Measurements from ENCODE around the gene CCDC63. TPM values are rescaled to one million over a fixed set of nuclear protein-coding genes. Genes with fewer than 3 reads are reported as not detected.

Gene CCDC63
- total and polyA plus RNA-seq, 4 donors = not detected

GRCh38 chr12:110907583-110907982 lies 60.8 kb downstream of the CCDC63 start:
- Histone ChIP-seq H3K27ac (ENCODE audit: low read depth in 1 of 2, low read length in 1 of 2) (no peak overlapping the region), H3K27me3 (ENCODE audit: control insufficient read depth in 3 of 3, insufficient read depth in 3 of 3, low read length in 2 of 3) (peaks cover 0 to 5% (median 2%) of the 10 kb centered on the region in 3 donors), H3K9ac (ENCODE audit: insufficient read depth in 1 of 2, low read length in 2 of 2) (no peak overlapping the region), H3K4me1 (ENCODE audit: control insufficient read depth in 5 of 5, insufficient read depth in 5 of 5, low read length in 5 of 5) (no peaks in the 10 kb centered on the region), H3K36me3 (ENCODE audit: control insufficient read depth in 4 of 4, insufficient read depth in 4 of 4, low read length in 4 of 4) (no peaks in the 10 kb centered on the region), H3K9me3 (ENCODE audit: control insufficient read depth in 4 of 4, insufficient read depth in 3 of 4, low read length in 3 of 4) (peaks cover 0 to 4% (median 0%) of the 10 kb centered on the region in 4 donors), H3K4me3 (no peak overlapping the region)
- ATAC-seq (ENCODE audit: insufficient read depth, low FRiP score) (no peak), DNase-seq (no peak)
- 62 to 69% methylated on average over 8 of the region's 8 CpGs for WGBS, 2 donors
- no peak for TF ChIP-seq CTCF (IDR thresholded peaks at IDR 0.05; ENCODE audit: control extremely low read depth, extremely low read depth)

- Histone ChIP-seq H3K4me3 (no peak overlapping the region), H3K27ac (ENCODE audit: low read depth in 1 of 2, low read length in 1 of 2) (no peak overlapping the region), H3K27me3 (ENCODE audit: control insufficient read depth in 3 of 3, insufficient read depth in 3 of 3, low read length in 2 of 3) (peaks cover 0 to 5% (median 2%) of the 10 kb centered on the region in 3 donors), H3K36me3 (ENCODE audit: control insufficient read depth in 4 of 4, insufficient read depth in 4 of 4, low read length in 4 of 4) (peaks cover 0 to 3% (median 0%) of the 10 kb centered on the region in 4 donors), H3K4me1 (ENCODE audit: control insufficient read depth in 5 of 5, insufficient read depth in 5 of 5, low read length in 5 of 5) (no peaks in the 10 kb centered on the region), H3K9ac (ENCODE audit: insufficient read depth in 1 of 2, low read length in 2 of 2) (no peak overlapping the region), H3K9me3 (ENCODE audit: control insufficient read depth in 4 of 4, insufficient read depth in 3 of 4, low read length in 3 of 4) (peaks cover 0 to 4% (median 0%) of the 10 kb centered on the region in 4 donors)
- DNase-seq (no peak), ATAC-seq (ENCODE audit: insufficient read depth, low FRiP score) (no peak)
- TF ChIP-seq CTCF (IDR thresholded peaks at IDR 0.05; ENCODE audit: control extremely low read depth, extremely low read depth) = no peak
- 71 to 80% methylated on average over 14 of the region's 14 CpGs for WGBS, 2 donors
Measured at GRCh38 chr12:110908377-110909152, 61.8 kb downstream of the CCDC63 start.

DNA sequence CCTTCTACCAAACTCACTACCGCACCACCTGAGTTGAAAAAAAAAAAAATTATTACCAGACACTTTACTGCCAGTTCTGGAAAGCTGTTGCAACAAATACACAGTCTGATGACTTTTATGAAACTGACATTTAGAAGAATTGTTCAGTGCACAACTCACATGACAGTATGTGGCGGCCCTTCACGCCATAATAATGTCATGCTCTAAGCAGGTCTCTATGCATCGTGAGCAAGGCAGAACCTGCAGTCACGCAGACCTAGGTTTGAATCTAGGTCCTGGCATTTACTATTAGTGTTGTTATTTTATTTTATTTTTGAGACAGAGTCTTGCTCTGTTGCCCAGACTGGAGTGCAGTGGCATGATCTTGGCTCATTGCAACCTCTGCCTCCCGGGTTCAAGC lies 65.5 kb downstream of the CCDC63 start:
- H3K9me3 ChIP-seq (ENCODE audit: control insufficient read depth in 4 of 4, insufficient read depth in 3 of 4, low read length in 3 of 4) = peaks cover 0 to 2% (median 0%) of the 10 kb centered on the region in 4 donors
- H3K9ac ChIP-seq (ENCODE audit: insufficient read depth in 1 of 2, low read length in 2 of 2) = no peak overlapping the region
- WGBS, 2 donors = 82 to 84% methylated on average over 6 of the region's 6 CpGs
- TF ChIP-seq CTCF (IDR thresholded peaks at IDR 0.05; ENCODE audit: control extremely low read depth, extremely low read depth) = no peak
- H3K36me3 ChIP-seq (ENCODE audit: control insufficient read depth in 4 of 4, insufficient read depth in 4 of 4, low read length in 4 of 4) = peaks cover 0 to 3% (median 0%) of the 10 kb centered on the region in 4 donors
- no peak overlapping the region for H3K27ac ChIP-seq (ENCODE audit: low read depth in 1 of 2, low read length in 1 of 2)
- H3K4me3 ChIP-seq = no peak overlapping the region
- no peak for ATAC-seq (ENCODE audit: insufficient read depth, low FRiP score)
- no peaks in the 10 kb centered on the region for H3K4me1 ChIP-seq (ENCODE audit: control insufficient read depth in 5 of 5, insufficient read depth in 5 of 5, low read length in 5 of 5)
- H3K27me3 ChIP-seq (ENCODE audit: control insufficient read depth in 3 of 3, insufficient read depth in 3 of 3, low read length in 2 of 3) = peaks cover 0 to 5% (median 2%) of the 10 kb centered on the region in 3 donors
- DNase-seq = no peak

All from lung (tissue), 12 donors.